Stimulated activated CD4-positive, alpha-beta T cell treated with anti-CD3 and anti-CD28 coated beads, Interleukin-4, amount 100 ng/mL, for 4 hours (primary cell): Measurements from ENCODE around the gene PER1.

Experiments used
- DNase-seq, 2 experiments: peaks; one replicate each; pipeline ENCODE4 v3.0.0-alpha.2; 2020

The PER1 gene

DNA sequence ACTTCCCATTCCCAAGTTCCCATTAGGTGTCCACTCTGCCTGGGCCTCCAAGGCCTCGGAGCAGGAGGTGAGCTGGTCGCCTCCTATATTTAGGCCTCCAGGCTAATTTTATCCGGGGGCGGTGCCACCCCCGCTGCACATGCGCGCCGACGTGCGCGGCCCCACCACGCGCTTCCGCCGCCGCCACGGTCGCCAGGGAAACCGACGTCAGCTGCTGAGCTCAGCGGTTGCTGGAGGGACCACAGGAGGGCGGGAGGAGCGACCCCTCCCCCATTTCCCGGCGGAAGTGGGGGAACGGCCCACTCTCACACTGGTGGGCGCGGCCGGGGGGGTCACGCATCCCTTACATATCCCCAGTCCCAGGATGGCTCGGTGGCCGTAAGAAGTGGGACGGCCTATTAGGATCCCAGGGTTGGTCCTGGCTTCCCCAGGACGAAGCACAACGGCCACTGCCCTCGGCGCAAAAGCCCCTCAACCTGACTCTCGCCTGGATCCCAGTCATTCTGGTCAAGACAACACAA lies 1.0 kb downstream of the PER1 start:
- DNase-seq, result peak; percentile 85 to 92

DNA sequence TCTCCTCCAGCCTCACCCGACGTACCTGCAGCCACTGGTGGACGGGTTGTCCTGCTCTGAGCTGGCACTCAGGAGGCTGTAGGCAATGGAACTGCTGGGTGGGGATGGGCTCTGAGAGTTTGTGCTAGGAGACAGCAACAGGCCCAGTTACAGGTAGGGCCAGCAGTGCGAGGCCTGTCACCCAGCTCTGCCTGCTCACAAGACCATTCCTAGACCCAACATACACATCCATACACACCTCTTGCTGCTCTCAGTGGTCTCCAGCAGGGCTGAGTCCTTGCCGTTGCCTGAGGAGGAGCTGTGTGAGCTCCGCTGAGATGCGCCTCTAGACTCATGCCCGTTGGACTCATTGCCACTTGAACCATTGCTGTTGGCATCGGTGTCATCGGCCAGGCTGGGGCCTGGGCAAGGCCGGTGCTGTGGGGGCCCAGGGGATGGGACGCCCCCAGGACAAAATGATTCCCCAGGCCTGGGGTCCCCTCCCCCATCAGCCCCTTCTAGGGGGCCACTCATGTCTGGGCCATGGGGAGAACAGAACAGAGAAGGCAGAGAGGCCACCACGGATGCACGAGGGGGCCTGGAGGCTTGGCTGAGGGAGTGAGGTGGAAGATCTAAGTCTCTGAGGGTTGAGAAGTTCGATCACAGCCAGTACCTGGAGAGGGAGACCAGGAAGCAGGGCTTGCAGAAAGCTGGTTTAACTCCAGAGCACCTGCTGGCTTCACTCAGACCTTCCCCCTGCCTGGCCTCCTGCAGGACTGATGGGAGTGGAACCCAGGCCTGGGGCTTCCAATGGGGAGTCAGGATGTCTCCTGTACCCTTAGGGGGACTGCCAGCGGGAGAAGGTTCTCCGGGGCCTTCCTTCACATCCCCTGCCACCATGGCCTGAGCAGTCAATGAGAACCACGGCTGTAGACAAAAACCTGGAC lies 1.7 kb downstream of the PER1 start:
- DNase-seq, result no peak

DNA sequence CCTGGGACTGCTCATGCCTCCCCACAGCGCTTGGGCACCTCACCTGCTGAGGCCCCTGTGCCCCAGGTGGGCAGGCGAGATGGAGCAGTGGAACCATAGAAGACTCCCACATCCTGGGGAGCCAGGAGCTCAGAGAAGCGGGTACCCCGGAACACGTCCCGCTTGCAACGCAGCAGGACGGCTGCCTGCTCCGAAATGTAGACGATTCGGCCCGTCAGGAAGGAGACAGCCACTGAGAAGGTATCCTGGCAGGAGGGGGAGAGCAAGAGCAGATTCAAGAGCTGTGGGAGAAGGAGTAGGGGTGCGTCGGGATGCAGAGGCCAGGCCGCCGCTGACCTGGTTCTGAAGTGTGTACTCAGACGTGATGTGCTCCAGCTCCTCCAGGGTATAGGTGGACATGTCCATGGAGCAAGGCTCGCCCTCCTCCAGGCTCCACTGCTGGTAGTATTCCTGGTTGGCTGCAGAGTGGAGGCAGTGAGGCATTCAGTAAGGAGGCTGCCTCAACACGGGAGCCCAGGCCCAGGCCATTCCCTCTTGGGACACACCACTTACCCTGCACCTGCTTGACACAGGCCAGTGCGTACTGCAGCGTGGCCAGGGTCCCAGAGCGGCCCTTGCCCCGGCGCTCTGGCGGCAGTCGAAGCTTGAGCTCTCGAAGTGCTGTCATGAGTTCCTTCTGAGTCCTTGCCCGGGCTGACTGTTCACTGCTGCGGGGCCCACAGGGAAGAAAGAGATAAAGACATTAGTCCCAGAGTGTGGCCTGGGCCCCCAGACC lies 2.6 kb downstream of the PER1 start:
- DNase-seq, result no peak

DNA sequence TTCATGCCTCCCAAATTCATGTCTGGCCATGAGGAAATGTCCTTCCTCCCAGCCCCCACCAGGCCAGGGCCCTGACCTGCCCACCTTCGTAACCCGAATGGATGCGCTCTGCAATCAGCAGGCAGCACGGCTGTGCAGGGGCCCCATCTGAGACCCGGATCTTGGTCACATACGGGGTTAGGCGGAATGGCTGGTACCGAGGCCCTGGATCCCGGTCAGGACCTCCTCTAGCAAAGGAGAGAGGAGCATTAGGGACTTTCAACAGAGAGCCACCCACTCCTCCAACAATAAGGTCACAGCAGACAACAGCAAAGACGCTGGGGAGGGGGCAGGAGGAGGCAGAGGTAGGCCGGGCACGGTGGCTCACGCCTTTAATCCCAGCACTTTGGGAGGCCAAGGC lies 3.6 kb downstream of the PER1 start:
- DNase-seq, result no peak

DNA sequence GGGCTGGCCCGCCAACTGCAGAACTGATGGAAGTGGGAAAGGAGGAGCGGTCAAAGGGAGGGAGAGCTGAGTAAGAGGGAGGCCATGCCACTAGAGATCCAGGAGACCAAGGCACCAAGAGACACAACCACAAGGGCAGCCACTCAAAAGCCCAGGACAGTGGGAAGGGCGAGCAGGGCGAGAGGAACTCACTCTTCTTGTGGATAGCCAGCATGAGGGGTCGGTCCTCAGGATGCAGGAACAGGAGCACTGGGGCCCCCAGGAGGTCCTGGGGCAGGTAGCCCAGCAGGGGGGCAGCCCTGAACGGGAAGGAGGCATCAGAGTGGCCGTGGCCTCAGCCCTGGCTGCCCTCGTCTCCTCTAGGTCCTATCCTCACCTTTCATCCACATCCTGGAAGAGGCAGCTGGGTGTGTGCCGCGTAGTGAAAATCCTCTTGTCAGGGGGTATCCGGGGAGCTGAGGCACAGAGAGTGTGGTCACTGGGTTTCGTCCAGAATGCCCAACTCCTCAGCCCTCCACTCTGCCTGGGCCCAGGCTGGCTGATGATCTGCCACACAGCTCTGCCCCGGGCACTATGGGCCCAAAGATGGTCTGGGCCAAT lies 4.3 kb downstream of the PER1 start:
- DNase-seq, result no peak

DNA sequence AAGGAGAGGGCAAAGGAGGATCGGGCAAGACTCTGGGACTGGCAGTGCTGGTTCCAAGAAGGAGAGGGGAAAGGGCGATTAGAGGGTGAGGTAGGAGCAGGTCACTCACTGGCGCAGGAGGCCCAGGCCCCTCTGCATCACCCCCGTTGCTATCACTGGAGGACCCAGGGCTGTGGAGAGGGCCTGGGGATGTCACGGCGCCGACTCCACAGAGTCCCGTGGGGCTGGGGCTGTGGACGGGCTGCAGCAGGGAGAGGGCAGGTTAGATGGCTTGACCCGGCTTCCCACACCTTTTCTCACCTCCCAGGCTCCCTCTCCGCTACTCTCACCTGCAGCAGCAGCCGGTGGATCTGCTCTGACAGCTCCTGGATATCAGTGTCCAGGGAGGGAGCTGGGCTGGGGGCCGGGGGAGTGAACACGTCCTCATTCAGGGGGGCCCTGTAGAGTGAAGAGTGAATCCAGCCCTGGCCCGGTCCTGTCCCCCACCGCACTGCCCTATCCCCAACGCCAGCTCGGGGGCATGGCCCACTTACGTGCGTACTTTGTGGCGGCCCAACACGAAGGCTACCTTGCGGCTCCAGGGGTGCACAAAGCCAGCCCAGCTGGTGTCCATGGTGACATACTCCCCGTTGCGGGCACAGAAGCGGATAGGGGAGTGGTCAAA lies 4.9 kb downstream of the PER1 start:
- DNase-seq, result no peak

DNA sequence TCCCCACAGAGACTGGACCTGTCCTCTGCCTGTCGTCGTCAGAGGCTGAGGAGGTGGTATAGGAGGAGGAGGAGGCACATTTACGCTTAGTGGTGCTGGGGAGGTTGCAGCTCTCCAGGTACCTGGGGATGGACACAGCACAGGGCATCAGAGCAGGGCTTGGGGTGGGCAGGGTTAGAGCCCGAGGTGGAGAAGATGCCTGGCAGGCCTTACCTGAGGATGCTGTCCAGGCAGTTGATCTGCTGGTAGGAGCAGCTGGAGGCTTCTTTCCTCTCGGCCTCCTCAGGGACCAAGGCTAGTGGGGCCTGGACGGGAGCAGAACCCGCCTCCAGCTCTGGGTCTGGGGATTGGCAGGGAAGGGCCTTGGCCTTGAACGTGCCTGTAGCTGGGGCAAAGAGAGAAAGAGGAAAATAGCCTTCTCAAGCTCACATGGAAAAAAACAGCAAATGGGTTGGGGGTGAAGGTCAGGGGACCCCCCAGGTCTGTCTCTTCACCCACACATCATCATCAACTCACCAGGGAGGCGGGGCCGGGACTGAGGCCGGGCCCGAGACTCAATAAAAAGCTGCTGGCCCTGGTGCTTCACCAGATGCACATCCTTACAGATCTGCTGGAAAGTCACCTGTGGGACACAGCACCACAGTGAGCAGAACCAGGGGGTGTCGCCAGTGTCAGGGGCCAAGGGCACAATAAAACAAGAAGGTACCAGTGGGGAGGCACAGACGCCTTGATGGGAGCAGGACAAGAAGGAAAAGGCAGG lies 5.6 kb downstream of the PER1 start:
- DNase-seq, result no peak

DNA sequence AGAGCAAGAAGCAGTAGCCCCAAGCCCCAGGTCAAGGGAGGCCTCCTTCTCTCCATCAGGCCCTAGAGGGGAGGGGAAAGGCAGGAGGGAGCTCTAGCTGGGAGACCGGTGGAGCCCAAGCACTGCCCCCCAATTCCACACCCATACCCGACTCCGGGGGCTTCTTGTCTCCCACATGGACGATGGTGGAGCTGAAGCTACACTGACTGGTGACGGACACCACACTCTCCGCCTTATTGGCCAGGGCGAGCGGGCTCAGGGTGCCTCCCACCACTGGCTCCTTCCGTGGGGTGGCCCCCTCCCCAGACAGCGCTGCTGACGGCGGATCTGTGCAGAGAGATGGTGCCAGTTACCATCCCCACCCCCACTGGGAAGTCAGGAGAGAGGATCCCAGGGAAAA lies 6.4 kb downstream of the PER1 start:
- DNase-seq, result no peak

DNA sequence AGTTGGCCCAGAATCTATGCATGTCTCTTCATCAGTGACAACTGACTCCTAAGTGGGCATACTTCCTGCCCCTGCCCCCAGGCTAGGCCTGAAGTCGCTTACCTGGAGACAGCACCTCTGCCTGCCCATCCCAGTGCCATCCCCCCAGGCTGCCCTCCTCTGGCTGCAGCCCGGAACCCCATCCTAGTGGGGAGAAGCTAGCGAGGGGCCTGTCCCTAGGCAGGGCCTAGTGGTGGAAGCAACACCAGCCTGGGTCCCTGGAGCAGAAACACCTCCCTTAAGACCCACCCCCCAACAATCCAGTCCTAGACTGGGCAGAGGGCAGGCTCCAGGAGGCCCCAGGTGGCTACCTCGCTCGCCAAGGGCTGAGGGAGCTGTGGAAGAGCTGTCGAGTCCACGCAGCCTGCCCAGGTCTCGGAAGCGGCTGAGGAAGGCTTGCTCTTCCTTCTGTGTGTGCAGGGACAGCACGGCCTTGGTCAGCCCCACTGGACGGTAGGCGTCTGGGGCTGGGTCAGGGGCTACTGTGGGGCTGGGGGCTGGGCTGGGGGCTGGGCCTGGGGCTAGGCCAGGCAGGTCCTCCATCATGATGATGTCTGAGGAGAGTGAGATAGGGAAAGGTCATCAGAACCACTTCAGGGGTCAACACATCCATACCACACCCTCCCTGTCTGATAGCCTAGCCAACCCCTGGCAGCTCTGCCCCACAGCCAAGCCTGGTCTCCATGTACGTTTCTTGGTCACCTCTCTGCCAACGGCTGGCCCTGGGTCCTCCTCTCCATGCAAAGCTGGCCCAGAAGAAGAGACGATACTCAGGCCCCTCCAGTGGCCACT lies 7.6 kb downstream of the PER1 start:
- DNase-seq, result no peak

DNA sequence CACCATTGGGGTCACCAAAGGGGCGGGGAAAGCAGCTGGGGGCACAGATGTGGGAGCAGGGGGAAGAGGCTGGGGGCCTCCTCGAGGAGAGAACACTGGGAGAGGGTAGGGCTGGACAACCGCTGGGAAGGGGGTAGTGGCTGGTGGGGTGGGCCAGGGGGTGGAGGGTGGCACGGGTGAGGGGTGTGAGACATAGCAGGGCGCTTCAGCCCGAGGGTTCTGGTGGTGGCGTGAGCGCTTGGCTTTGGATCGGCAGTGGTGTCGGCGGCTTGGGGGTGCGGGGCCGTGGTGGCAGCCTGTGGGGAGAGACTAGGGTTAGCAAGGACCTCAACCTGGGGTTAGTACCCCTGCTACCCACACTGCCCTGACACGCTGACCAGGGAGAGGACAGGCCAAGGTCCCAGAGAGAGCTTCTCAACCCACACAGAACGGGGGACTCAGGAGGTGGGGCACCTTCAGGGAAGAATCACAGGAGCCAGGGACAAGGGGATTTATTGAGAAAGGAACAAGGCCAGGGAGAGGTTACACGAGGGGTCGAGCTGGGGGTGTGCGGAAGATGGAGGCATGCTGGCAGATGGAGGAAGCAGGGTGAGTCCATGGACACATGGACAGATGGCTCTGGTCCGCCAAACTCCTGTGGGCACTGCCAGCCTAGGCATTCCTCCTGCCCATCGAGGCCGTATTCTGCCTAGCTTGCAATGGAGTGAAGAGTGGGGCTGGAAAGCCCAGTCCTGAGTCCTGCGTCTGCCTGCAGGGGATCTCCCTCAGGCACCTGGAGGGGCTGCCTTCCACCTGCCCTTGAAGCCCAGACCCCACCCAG lies 8.4 kb downstream of the PER1 start:
- DNase-seq, result no peak

DNA sequence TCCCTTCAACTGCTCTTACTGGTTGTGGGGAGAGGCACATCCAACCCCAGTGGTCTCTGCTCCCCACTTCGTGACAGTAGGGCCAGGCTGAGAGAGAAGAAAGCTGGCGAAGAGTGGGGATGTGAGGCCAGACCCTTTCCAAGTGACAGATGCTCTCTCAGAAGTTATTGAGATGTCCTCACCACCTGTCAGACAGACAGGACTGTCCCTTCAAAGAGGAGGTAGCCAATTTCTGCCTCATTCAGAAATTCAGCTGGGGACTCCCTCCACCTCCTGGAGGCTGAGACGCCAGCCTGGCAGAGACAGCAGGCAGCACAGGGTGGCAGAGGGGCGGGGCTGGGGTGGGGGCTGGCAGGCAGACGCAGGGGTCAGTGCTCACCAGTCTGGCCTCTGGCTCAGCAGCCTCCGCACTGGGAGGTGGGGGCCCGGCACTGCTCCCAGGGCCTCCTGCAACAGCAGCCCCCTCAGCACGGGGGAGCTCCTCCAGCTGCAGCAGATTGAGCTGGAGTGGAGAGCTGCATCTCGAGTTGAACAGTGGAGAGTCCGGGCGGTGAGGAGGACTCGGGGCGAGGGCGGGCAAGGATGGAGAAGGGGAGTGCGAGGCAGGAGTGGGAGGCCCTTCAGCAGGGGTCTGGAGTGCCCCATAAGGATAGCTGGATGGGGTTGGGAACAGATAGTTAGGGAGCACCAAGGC lies 9.2 kb downstream of the PER1 start:
- no peak for DNase-seq

DNA sequence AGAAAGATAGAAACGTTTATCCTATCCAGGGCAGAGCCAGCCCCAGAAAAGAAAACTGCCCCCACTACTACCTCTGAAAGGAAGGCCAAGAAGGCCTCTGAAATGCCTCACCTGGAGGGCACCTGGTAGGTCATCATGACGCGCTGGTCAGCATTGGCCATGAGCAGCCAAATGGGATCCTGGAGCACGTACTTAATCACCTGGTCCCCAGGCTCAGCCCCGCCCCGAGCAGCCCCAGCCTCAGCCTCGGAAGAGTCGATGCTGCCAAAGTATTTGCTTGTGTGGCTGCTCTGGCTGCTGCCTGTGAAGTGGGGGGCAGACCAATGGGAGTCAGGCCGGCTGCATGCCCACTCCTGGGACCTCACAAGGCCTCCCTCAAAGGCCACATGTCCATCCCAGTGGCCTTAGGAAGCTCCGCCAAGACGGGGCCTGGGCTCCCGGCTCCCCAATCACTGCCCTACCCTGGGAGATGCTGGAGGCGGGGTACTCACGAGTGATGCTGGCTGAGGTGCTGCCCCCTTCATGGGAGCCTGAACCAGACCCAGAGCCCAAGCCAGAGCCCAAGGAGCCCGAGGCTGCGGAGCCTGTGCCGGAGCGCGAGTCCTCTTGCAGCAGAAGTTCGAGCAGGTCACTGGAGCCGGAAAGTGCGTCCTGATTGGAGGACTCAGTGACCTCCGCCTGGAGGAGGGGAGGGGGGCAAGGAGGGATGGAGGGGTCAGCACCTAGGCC lies 9.9 kb downstream of the PER1 start:
- DNase-seq, result no peak

DNA sequence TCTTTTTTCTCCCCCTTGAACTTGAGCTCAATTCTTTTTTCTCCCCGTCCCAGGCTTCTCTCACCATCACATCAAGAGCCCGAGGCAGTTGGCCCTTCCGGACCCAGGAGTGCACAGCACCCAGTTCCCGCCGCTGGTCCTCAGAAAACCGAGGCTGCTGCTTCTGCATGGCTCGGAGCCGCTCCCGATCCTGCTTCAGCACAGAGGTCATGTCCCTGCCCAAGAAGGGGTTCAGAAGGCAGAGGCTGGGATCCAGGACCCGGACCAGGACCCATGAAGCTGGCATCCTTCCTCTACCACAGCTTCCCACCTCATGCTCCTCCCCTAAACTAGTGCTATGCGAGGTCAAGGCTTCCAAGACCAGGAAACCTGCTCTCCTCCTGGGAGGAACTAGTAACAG lies 10.5 kb downstream of the PER1 start:
- DNase-seq, result no peak

DNA sequence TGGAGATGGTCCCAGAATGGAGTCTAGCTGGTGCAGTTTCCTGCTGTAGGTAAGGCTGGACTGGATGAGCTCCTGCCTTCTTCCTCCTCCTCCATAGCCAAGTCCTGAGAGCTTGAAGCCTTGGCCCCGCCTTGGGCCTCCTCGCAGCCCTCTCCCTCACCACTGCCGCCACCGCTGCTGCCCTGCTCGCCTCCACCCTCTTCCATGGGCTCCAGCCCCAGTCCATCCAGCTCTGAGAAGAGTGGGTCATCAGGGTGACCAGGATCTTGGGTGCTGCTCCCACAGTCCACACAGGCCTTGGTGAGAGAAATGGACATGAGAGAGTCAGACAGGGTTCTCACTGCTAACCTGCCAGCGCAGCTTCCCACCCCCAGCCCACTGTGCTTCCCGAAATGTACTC lies 11.2 kb downstream of the PER1 start:
- no peak for DNase-seq

DNA sequence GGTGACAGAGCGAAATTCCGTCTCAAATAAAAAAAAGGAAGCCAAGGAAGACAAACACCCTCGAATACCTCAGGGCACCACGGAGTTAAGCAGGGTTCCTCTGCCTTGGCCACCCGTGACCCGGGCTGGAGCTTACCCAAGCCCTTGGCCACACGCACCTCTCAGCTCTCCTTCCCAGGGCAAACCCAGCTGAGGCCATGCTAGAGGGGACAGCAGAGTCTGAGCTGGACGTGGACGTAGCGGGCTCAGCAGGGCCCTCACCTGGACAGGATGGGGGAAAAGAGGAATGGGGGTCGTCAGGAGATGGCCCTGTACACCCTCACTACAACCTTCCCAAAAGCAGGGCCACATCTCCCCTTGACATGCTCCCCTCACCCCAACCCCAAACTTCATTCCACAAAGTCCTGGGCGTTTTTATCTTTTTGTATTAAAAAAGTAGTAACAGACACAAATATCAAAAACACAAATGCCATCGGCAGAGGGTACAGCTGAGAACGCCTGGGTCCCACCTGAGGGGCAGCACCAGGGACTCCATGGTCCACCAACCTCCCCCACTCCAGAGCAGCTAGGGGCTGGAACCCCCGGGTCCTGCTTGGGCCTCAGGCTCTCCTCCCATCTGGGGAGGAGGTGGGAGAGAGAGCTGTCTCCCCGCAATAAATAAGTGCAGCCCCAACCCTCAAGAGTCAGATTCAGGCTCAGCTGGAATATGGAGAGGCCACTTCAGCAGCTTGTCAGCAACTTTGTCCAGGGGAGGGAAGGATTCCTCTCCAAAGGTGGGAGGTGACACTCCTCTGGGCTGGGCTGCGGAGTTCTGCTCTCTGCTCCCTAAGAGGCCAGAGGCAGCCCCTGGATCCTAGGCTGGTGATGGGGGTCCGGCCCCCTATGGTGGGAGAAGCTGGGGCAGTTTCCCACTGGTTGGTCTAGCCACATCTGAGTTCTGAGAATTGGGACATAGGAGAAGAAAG lies 11.9 kb downstream of the PER1 start:
- no peak for DNase-seq

DNA sequence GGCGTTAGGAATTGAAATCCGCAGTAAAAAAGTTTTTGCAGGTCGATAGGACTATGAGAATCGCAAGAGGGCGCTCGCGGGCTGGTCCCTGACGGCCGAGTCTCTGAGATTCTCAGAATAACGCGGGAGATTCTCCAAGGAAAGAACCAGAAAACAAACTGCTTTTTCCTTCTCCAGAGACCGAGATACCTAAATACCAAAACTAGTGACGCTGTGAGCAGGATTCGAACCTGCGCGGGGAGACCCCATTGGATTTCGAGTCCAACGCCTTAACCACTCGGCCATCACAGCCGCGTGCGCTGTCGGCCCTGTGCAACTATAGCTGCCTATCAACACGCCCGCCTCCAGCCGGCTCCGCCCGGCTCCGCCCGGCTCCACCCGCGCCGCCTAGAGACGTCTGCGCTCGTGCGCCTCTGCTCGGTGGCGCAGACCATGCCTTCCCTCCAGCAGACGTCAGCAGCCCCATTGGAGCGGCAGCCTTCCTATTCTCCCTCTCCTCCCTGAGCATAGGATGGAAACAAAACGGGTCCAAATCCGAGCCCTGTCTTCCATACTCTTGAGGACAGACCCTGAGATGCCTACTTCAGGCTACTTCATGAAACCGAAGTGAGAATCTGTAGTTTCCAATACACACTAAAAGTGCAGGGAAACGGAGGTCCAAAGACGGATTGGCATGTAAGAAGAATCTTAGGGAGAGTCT lies 13.4 kb downstream of the PER1 start:
- DNase-seq, result peak; percentile 93 to 96

DNA sequence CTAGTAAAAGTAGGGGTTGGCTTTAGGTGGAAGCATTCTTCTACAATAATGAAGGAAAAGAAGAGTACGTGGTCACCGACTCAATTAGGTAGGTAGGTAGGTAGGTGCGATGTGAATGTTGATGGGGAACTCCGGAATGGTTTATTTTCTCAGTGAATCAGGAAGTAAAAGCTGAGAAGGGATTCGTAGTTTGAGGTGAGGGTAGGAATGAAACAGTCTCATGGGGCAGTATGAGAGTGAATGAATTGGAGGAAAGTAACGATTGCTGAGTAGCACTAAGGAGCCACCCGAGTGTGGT lies 13.9 kb downstream of the PER1 start:
- DNase-seq, result no peak
